Suprapubic skin (tissue), 4 donors: Measurements from ENCODE around the gene ZNF593. TPM values are rescaled to one million over a fixed set of nuclear protein-coding genes. Genes with fewer than 3 reads are reported as not detected.

Experiments used
- DNase-seq, 2 donors: peaks; one replicate each; pipeline ENCODE4 v3.0.0-alpha.2; 2019; ENCODE audit warnings: low spot score in 2 of 2
- H3K27ac ChIP-seq: fragments of 200-600 bp; sonication (generic); one replicate; pipeline ENCODE4 v1.5.1; 2019
- H3K27me3 ChIP-seq: fragments of 200-600 bp; sonication (generic); one replicate; pipeline ENCODE4 v1.5.1; 2019
- H3K36me3 ChIP-seq: fragments of 200-600 bp; sonication (generic); one replicate; pipeline ENCODE4 v1.5.1; 2019
- H3K4me1 ChIP-seq: fragments of 200-600 bp; sonication (generic); one replicate; pipeline ENCODE4 v1.5.1; 2019
- H3K4me3 ChIP-seq: fragments of 200-600 bp; sonication (generic); one replicate; pipeline ENCODE4 v1.5.1; 2019; ENCODE audit warnings: mild to moderate bottlenecking
- H3K9me3 ChIP-seq: fragments of 200-600 bp; sonication (generic); one replicate; pipeline ENCODE4 v1.5.1; 2019
- EP300 ChIP-seq: sonication (generic); formaldehyde crosslinking; IDR thresholded peaks from one replicate; pipeline ENCODE4 v1.6.1; 2017; ENCODE audit warnings: antibody characterized with exemption
- POLR2A ChIP-seq, 2 donors: fragments of 450-650 bp; IDR thresholded peaks; one replicate each; pipeline ENCODE4 v1.6.1; 2017; ENCODE audit warnings: antibody characterized with exemption in 2 of 2, mild to moderate bottlenecking in 2 of 2, moderate library complexity in 2 of 2
- POLR2AphosphoS5 ChIP-seq, 3 donors: sonication (generic); formaldehyde crosslinking; IDR thresholded peaks; one replicate each; pipeline ENCODE4 v1.6.1; 2017; ENCODE audit warnings: antibody characterized with exemption in 3 of 3
- WGBS: methylation state at CpG from one replicate; pipeline ENCODE4 v1.1.5; 2018; 5-methylcytosine and 5-hydroxymethylcytosine counted together
- total RNA-seq, 4 donors: library from RNA; depleted of rRNA; stranded (reverse); fragments of >200 nt; gene quantifications; one replicate each; pipeline ENCODE4 v1.1.0, GENCODE V29; 2016
- TF ChIP-seq, protein P1 (sequence below), 2 donors: fragments of 200-600 bp in 1 of 2; fragments of 450-650 bp in 1 of 2; sonication (generic) in 1 of 2; IDR thresholded peaks; one replicate each; pipeline ENCODE4 v1.5.1; 2016 to 2019; ENCODE audit warnings: antibody characterized with exemption in 2 of 2, mild to moderate bottlenecking in 1 of 2, moderate library complexity in 1 of 2

Gene ZNF593
- total RNA-seq, 4 donors from 2014 or later = 15.3 to 53.4 (median 28.3) TPM

GRCh38 chr1:26188477-26188876 lies 18.8 kb downstream of the ZNF593 start:
- Histone ChIP-seq H3K4me3 (no peak overlapping the region), H3K4me1 (no peaks in the 10 kb centered on the region), H3K36me3 (peaks cover 27% of the 10 kb centered on the region), H3K27ac (no peak overlapping the region), H3K9me3 (no peaks in the 10 kb centered on the region), H3K27me3 (no peaks in the 10 kb centered on the region)
- TF ChIP-seq, protein P1, sequence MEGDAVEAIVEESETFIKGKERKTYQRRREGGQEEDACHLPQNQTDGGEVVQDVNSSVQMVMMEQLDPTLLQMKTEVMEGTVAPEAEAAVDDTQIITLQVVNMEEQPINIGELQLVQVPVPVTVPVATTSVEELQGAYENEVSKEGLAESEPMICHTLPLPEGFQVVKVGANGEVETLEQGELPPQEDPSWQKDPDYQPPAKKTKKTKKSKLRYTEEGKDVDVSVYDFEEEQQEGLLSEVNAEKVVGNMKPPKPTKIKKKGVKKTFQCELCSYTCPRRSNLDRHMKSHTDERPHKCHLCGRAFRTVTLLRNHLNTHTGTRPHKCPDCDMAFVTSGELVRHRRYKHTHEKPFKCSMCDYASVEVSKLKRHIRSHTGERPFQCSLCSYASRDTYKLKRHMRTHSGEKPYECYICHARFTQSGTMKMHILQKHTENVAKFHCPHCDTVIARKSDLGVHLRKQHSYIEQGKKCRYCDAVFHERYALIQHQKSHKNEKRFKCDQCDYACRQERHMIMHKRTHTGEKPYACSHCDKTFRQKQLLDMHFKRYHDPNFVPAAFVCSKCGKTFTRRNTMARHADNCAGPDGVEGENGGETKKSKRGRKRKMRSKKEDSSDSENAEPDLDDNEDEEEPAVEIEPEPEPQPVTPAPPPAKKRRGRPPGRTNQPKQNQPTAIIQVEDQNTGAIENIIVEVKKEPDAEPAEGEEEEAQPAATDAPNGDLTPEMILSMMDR (IDR thresholded peaks at IDR 0.05) = no peak
- no peak for TF ChIP-seq POLR2AphosphoS5 (IDR thresholded peaks at IDR 0.05)
- no peak for TF ChIP-seq POLR2A (IDR thresholded peaks at IDR 0.05)
- no peak for TF ChIP-seq EP300
- DNase-seq = no peak
- WGBS = 91% methylated on average over 7 of the region's 8 CpGs

DNA sequence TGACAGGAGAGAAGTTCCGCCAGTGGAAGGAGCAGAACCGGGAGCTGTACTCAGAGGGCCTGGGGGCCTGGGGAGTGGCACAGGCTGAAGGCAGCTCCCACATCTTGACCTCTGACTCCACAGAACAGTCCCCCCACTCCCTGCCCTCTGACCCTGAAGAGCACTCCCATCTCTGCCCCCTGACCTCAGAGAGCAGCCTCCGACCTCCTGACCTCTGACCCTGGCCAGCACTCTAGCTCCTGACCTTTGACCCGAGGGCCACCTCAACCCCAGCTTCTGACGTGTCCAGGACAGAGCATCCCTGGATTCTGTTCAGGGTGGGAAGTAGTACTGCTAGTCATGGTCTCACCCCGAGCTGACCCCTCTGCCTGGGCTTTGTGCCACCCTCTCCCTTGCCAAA lies 19.6 kb downstream of the ZNF593 start:
- TF ChIP-seq EP300 (no peak), POLR2AphosphoS5 (IDR thresholded peaks at IDR 0.05) (no peak), POLR2A (IDR thresholded peaks at IDR 0.05) (no peak)
- TF ChIP-seq, protein P1 (IDR thresholded peaks at IDR 0.05) = no peak
- no peaks in the 10 kb centered on the region for H3K4me1 ChIP-seq
- no peak overlapping the region for H3K4me3 ChIP-seq
- DNase-seq = no peak
- 76% methylated on average over 3 of the region's 6 CpGs for WGBS
- H3K36me3 ChIP-seq = peaks cover 27% of the 10 kb centered on the region
- no peak overlapping the region for H3K27ac ChIP-seq
- no peaks in the 10 kb centered on the region for H3K9me3 ChIP-seq
- no peaks in the 10 kb centered on the region for H3K27me3 ChIP-seq

- Histone ChIP-seq H3K4me1 (no peaks in the 10 kb centered on the region), H3K4me3 (no peak overlapping the region), H3K36me3 (peaks cover 24% of the 10 kb centered on the region), H3K27ac (no peak overlapping the region), H3K9me3 (no peaks in the 10 kb centered on the region), H3K27me3 (no peaks in the 10 kb centered on the region)
- TF ChIP-seq, protein P1 (IDR thresholded peaks at IDR 0.05) = no peak
- TF ChIP-seq POLR2AphosphoS5 (IDR thresholded peaks at IDR 0.05) = no peak
- no peak for TF ChIP-seq EP300
- TF ChIP-seq POLR2A (IDR thresholded peaks at IDR 0.05) = no peak
- DNase-seq = no peak
- WGBS = 90% methylated on average over 7 of the region's 7 CpGs
Observed at GRCh38 chr1:26189751-26190275, 20.1 kb downstream of the ZNF593 start.

- TF ChIP-seq POLR2AphosphoS5 (IDR thresholded peaks at IDR 0.05) = no peak
- no peak for TF ChIP-seq EP300
- TF ChIP-seq, protein P1 (IDR thresholded peaks at IDR 0.05) = no peak
- no peak for TF ChIP-seq POLR2A (IDR thresholded peaks at IDR 0.05)
- Histone ChIP-seq H3K36me3 (peaks cover 19% of the 10 kb centered on the region), H3K4me3 (no peak within 1 kb of the TSS), H3K27ac (no peak within 1 kb of the TSS), H3K9me3 (no peaks in the 10 kb centered on the region), H3K27me3 (no peaks in the 10 kb centered on the region), H3K4me1 (no peaks in the 10 kb centered on the region)
- WGBS = 50% methylated on average over 12 of the region's 16 CpGs
- DNase-seq = no peak
Observed at GRCh38 chr1:26190373-26190987, 20.8 kb downstream of the ZNF593 start, which contains the start of gene CATSPER4. Gene CATSPER4 (plus strand): TSS chr1:26190602. CDS start chr1:26190628, 26 bp downstream.

- no peak overlapping the region for H3K4me3 ChIP-seq
- no peaks in the 10 kb centered on the region for H3K4me1 ChIP-seq
- no peak for DNase-seq
- H3K27me3 ChIP-seq = no peaks in the 10 kb centered on the region
- peaks cover 12% of the 10 kb centered on the region for H3K36me3 ChIP-seq
- WGBS = 67% methylated on average over 3 of the region's 3 CpGs
- no peak overlapping the region for H3K27ac ChIP-seq
- TF ChIP-seq POLR2A (IDR thresholded peaks at IDR 0.05) (no peak), EP300 (no peak)
- TF ChIP-seq, protein P1 (IDR thresholded peaks at IDR 0.05) = no peak
- no peaks in the 10 kb centered on the region for H3K9me3 ChIP-seq
Observed at GRCh38 chr1:26191739-26192138, 22.0 kb downstream of the ZNF593 start.
